Smooth muscle cell of the brain vasculature (primary cell): Measurements from ENCODE around the gene ADGRG7.
"Not testable (repeated sequence)": the region's sequence is repeated elsewhere in the genome, so short reads cannot be mapped to it uniquely, and the experiment has no call there.

Experiments used
- DNase-seq: peaks from one replicate; pipeline ENCODE4 v3.0.0-alpha.2; 2012; ENCODE audit warnings: low read depth, low spot score

The ADGRG7 gene, protein sequence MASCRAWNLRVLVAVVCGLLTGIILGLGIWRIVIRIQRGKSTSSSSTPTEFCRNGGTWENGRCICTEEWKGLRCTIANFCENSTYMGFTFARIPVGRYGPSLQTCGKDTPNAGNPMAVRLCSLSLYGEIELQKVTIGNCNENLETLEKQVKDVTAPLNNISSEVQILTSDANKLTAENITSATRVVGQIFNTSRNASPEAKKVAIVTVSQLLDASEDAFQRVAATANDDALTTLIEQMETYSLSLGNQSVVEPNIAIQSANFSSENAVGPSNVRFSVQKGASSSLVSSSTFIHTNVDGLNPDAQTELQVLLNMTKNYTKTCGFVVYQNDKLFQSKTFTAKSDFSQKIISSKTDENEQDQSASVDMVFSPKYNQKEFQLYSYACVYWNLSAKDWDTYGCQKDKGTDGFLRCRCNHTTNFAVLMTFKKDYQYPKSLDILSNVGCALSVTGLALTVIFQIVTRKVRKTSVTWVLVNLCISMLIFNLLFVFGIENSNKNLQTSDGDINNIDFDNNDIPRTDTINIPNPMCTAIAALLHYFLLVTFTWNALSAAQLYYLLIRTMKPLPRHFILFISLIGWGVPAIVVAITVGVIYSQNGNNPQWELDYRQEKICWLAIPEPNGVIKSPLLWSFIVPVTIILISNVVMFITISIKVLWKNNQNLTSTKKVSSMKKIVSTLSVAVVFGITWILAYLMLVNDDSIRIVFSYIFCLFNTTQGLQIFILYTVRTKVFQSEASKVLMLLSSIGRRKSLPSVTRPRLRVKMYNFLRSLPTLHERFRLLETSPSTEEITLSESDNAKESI

DNA sequence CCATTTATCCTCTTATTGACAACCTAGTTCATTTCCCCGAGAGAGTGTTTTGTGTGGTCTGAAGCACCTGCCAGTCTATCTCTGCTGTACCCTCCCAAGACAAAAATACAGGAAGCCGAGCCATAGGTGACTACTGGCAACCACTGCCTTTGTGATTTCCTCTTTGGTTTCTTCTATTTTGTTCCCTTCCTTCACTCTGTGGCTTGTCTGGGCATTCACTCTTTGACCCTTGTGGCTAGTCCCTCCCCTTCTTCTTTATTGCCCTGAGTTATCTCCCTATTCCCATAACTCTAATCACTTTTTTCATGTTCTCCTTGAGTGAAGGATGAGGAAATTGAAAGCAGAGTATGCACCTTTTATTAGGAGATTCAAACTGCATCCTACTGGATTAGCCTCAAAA, at the start of gene ADGRG7:
Gene ADGRG7 (plus strand): TSS at position 297 of the 400 bp plus-strand sequence. CDS start 256 bp downstream, outside the sequence.
- DNase-seq = no peak

DNA sequence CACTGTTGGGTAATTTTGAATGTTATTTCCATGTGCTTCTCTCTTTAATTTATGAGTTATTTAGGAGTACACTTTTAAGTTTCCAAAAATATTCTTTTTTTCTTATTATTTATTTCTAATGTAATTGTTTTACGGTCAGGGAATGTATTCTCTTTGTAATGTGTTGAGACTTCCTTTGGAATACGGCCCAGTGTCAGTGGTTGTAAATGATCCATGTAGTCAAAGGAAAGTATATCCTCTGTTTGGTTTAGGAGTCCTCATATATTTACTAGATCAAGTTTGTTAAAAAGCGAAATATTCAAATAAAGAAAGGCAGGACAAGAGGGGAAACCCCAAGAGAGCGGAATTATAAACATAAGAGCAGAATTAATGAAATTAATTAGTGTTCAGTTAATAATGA, 49.0 kb upstream of the ADGRG7 start:
- no peak for DNase-seq

DNA sequence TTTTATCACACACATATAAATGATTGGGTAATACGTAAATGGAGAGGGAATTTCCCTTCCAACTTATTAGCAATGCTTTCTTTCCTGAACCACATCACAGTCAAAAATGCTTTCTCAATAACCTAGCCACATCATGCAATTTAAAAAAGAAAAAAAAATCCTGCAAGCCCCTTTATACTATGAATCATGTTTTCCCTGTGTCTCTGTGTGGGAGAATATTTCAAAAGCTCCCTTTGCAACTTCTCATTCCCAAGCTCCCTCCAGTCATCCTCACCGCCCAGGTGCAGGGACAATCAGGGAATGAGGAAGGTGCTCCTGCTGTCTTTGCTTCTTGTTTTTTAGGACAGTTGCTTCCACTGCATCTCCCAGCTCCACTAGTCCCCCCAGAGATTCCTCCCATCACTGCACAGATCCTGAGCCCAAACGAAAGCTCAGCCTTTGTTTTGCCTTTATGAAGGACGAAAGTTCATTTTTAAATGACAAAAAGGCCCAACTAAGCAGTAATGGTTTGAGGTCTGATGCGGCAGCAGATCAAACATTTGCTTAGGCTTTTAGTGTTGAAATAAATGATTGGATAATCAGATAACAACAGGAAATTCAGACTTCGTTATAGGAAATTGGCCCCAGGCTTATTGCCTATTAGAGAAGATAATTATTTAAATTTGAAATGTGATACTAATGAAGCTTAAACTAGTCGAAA, 47.8 kb upstream of the ADGRG7 start:
- DNase-seq = no peak

DNA sequence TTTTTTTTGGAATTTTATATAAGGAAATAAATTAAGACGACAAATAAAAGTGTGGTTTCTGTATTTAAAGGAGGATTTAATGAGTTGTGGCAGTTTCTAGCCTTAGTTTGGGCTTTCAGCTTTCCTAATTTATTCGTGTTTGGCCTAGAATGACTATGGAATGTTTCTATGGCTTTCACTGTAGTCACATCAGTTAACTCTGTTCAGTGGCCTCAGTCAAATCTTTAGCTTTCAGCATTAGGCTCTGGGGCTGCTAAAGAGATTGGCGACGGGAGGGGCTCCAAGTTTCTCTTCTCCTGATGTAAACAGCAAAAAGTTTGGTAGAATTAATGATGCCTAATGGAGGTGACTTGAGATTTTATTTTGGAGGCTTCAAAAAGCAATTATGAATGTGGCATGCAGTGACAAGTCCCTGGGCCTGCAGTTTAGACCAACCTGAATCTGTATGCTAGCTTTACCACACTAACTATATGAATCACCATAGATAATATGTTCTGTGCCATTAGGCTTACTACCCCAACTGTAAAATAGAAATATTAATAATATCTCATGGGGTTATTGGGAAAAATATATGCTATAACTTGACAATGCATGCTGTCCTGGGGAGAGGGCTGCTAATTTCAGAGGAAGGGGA, 47.1 kb upstream of the ADGRG7 start:
- DNase-seq = no peak

DNA sequence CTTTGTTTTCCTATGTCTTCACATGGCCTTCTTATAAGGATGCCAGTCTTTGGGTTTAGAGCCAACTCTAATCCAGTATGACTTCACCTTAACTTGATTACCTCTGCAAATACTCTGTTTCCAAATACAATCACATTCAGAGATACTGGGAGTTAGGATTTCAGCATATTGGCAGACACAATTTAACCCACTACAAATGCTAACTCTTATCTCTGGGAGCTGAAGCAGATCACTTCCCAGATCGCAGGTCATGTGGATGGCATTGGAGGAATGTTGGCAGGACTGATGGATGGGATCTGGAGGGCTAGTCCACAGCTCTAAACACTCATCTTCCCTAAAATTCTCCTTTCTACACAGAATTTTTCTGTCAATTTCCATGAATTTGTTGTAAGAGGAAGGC, 46.2 kb upstream of the ADGRG7 start:
- no peak for DNase-seq

DNA sequence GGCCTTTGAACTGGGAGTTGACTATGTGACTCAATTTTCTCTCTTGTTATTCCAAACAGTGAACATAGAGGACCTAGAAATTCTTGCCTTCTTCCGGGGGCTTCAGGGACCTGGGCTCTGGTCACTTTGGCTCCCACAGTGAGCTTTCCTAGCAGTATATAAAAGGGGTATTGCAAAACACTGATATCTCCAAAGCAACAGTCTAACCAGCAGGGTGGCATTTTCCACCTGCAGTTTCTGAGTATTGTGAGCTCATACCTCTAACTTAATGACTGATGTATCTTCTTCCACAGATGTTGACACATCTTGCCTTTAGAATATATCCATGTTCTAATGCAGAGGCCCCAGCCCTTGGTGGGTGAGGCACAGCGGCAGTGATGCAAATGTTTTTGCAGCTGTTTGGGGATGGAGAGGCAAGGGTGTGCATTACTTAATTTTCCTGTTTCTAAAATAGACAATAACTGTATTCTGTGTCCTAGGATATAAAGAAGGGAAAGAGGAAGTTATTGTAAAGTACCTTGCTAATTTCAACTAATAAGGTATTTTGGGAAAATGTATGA, 45.7 kb upstream of the ADGRG7 start:
- no peak for DNase-seq

DNA sequence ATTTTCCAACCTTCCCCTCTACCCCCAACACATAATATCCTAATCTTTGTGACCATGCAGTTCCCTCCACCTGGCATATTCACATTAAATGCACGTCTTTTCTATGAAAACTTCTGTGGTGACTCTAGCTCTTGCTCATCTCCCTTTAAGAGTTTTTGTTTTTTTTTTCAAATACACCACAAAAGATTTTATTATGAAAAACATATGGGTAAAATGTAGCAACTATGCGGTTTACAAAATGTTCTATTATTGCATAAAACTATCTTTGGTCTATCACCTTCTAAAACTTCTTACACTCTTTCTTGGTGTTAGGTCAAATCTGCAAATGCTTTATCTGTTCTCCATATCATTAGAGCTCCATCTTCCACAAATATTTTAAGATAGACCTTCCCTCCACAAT, 38.6 kb upstream of the ADGRG7 start:
- no peak for DNase-seq

DNA sequence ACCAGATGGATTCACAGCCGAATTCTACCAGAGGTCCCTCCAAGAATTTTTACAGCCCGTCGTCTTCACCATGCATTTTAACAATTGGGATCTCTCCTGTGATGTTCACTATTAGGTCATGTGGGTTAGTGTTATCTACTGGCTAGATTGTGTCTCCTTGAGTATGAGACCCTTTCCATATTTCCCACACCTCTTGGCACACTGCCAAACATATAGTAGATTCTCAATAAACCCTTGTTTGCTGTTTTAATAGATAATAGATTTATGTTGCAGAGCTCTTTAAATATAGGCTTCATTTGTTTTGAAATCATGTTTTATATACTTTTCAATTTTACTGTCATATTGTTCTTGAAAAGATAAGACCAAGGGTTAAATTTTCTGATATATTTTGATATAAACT, 34.9 kb upstream of the ADGRG7 start:
- no peak for DNase-seq

DNA sequence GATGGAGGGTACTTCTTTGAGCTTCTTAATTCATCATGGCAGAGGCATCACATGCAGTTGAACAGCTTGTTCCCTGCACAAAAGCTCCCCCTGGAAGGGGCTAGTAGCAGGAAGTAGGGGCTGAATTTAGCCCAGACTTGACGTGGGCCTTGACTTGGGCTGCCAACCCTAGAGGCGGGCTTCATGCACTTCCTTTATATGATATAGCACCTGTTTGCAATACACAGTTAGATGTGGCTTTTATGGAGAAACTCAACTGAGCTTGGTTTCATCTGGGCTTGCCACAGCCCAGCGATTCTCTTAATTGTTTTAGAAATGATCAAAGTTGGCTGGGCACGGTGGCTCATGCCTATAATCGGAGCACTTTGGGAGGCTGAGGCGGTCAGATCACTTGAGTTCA, 33.7 kb upstream of the ADGRG7 start:
- DNase-seq = no peak

DNA sequence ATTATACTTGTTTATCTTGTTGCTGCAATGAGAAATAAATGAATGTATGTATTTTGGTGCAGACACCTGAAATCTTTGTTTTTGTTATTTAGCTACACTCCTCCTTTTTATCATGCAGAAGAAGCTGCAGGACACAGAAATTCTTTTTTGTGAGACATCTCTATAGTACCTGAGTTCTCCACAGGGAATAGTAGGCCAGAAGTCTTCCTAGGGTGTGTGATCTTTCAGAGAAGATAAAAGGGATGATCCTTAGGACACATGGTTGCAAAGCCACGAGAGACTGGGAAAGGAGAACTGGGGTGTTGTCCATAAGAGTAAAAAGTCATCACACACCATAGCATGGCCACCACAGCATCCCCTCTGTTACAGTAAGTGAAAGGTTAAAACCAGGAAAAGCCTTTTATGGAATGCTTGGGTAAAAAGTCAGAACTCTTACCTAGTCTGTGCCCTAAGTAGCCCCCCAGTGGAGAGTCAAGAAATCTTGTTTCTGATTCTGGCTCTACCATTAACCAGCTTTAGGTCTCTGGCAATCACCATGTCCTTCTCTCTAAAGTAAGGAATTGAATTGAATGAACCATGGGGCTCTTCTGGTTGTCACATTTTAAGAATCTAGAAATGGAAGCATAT, 31.9 kb upstream of the ADGRG7 start:
- DNase-seq = no peak

DNA sequence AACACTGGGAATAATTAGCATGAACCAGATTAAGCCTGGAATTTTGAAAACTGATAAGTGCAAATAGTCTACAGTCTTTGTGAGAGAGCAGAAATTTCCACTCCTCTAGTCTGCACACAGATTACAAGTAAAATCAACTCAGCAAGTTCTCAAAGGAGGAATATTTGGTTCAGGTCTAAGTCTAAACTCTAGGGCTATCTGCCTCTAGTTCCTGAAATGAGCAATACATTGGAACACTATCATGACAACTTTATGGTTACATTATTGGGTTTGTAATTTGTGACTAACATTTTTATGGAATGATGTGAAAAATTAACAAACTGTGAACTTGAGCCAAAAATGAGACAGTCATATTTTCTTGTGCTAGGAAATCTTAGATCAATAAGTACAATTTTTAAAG, 30.8 kb upstream of the ADGRG7 start:
- DNase-seq = no peak

DNA sequence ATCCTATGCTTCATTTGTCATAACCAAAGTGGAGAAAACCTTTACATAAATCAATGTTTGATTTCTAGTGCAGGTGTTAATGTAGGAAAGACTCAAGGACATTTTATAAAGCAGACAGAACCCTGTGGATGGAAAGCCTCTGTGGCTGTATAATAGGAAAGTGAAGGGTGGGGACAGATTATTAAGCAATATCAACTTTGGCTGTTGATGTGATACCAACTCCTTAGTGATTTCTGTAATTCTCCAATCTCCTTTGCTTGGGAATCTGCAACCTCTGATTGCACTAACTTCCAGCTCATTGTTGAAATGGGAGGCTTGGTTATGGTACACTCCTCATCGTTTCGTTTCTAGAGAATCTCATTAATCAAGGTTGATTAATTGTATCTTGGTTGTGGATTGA, 29.3 kb upstream of the ADGRG7 start:
- DNase-seq = no peak

DNA sequence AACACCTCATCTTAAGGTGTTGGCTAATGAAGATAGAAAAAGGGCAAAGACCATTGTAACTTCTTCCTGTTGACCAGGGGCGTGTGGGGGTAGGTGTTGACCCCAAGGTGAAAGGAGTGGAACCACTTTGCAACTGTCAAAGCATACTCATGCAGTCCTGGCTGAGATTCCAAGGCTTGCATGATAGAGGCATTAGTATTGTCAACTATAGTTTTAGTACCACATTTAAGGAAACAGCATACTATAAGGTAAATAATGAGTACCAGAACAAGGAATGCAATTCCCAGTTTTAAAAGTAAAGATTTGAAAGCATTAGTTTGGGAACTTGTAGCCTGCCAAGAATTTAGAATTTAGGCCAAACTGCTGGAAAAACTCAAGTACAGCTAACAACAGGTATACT, 27.8 kb upstream of the ADGRG7 start:
- no peak for DNase-seq

DNA sequence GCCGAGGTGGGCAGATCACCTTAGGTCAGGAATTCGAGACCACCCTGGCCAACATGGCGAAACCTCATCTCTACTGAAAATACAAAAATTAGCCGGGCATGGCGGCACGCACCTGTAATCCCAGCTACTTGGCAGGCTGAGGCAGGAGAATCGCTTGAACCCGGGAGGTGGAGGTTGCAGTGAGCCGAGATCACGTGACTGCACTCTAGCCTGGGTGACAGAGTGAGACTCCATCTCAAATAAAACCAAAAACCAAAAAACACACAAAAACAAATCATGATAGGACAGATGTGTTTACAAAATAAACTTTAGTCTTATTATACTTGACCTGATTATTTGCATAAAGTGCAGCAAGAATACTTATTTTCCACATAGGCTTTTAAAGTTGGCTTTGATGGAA, 27.2 kb upstream of the ADGRG7 start:
- DNase-seq = not testable (repeated sequence)

DNA sequence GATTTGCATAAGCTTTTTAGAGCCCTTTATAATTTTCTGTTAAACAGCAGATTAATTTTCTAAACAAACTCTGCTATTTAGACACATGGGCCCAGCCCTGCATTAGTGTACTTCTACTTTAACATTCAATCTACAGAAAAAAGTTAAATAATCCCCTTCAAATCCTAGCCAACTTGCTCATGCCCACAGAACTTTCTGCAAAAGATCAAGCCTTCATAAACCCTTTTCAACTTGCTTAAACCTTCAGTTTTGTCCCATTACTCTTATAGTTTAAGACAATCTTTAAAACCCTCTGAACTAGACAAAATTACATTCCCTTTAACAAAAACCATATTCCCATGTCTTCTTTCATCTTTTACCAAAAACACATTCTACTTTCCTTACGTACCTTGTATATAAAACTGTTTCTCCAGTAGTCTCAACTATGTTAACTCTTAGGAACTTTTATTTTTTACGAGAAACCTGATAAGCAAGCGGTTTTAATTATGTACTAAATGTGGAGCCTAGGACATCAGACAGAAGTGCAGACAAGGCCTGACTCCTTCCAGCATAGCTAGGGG, 25.2 kb upstream of the ADGRG7 start:
- DNase-seq = no peak

DNA sequence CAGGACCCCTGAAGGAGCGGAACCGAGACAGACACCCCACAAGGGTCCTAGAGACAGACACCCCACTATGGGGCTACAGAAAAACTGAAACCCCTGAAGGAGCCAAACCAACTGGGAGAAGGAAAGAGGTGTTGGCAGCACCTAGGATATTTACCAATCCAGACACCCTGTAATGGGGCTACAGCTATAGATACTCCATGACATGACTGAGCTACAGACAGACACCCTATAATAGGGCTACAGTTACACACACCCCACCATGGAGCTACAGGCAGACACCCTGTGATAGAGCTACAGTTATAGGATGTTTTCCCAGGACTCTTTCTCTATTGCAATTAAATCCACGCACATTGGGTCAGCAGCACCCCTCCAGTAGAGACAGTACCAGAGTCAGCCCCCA, 22.6 kb upstream of the ADGRG7 start:
- no peak for DNase-seq

DNA sequence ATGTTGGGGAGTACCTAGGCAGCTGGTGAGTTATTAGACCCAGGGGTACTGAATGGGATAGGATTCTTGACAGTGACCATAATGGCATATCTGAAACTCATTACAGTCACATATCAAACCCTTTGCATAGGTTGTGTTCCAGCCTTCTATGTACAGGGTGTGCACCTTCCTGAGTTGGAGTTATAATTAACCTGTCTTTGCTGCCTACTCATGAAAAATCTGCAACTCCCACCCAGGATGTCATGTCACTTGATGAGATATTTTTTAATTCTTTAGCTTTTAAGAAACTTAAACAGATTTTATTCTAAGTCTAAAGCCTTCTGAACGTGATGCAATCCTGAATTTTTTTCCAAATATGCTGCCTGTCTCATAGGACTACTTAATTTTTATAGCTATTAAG, 21.1 kb upstream of the ADGRG7 start:
- DNase-seq = no peak

DNA sequence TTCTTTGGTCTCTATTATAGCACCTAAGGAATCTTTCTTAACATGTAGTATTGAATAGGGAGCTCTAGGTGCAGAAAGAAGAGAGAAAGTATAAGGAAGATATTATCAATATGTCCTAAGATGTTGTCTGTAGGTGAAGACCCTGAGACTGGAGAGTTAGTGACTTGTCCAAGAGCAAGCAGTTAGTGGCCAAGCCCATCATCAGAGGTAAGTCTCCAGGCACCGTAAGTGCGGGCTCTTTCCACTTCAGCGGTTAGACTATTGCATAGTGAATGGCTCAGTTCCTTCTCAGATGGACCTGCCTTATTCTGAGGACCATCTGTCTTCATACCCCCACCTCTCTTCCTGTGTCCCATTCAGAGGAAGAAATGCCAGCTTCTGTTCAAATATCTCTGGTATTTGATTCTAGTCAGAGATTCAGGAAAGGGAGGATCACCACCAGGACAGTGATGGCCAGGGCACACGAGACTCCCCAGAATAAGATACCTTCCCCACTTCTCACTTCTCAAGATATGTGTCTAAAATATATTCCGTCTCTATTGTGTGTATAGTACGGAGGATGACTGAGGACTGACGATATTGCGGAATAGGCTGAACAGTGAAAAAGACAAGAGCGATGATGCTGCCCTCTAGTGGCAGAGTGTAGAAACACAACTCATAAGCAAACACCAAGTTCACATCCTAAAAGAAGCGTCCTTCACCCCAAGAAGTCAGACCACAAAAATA, 19.1 kb upstream of the ADGRG7 start:
- peak; percentile 44 for DNase-seq

DNA sequence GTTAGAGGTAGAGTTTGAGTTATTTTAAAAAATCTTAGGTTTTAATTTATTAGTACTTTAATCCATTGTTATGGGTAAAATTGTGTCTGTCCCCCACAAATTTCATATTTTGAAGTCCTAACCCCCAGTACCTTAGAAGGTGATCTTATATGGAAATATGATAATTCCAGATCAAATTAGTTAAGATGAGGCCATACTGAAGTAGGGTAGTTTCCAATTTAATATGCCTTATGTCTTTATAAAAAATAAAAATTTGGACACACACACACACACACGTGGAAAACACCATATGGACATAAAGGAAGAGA, 18.6 kb upstream of the ADGRG7 start:
- DNase-seq = no peak

DNA sequence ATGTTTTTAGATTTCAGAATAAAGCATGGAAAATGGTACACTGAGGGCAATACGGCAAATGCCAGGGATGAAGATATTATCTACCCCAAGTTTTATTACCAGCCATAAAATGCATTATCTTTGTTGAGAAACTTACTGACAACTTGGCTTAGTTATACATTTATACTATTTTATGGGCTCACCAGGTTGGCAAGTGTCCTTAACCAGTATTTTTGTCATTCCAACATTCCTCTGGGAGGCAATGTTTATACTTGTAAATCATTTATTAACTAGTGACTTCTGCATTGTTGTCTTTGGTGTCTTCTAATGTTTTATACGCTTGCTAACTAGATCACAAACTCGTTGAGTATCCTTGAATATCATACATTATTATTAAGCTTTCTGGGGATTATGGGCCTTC, 18.0 kb upstream of the ADGRG7 start:
- no peak for DNase-seq
